ENCODE measurements around the gene QPCTL.

QPCTL gene

DNA sequence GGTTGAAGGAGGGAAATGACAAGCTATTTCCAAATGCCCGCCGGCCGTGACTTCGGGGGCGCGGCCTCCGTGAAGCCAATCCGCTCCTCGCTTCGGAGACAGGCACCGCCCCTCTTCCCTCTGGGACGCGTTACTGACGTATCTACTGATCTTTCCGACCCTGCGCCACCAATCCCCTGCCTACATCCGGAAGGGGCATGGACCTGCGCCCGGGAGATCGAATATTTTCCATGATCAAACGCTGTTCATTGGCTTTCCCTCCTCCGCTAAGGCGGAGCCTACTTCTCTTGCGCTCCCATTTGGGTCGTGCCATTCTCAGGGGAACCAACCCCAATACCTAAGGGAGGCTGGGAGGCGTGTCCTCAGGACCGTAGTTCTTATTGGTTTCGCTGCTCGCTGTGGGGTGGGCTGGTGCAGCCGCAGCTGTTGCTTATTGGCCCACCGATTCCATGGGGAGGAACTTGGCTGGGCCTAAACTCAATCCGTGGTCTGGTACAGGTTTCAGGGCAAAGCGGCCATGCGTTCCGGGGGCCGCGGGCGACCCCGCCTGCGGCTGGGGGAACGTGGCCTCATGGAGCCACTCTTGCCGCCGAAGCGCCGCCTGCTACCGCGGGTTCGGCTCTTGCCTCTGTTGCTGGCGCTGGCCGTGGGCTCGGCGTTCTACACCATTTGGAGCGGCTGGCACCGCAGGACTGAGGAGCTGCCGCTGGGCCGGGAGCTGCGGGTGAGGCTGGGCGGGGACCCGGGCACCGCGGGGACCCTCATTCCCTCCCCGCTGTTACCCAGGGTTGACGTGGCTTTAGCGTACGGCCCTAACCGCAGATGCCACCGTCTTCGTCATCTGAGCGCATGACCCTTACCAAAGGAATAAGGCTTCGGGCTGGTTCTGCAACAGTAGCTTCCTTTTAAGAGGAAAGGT lies at the start of gene QPCTL:
TSS of gene QPCTL (plus strand) at position 480 of the 919 bp plus-strand sequence. CDS start at position 518, 38 bp downstream.
- peak; percentile 91 to 95 for DNase-seq (ENCODE audit: low read depth in 2 of 2, low spot score in 1 of 2)

DNA sequence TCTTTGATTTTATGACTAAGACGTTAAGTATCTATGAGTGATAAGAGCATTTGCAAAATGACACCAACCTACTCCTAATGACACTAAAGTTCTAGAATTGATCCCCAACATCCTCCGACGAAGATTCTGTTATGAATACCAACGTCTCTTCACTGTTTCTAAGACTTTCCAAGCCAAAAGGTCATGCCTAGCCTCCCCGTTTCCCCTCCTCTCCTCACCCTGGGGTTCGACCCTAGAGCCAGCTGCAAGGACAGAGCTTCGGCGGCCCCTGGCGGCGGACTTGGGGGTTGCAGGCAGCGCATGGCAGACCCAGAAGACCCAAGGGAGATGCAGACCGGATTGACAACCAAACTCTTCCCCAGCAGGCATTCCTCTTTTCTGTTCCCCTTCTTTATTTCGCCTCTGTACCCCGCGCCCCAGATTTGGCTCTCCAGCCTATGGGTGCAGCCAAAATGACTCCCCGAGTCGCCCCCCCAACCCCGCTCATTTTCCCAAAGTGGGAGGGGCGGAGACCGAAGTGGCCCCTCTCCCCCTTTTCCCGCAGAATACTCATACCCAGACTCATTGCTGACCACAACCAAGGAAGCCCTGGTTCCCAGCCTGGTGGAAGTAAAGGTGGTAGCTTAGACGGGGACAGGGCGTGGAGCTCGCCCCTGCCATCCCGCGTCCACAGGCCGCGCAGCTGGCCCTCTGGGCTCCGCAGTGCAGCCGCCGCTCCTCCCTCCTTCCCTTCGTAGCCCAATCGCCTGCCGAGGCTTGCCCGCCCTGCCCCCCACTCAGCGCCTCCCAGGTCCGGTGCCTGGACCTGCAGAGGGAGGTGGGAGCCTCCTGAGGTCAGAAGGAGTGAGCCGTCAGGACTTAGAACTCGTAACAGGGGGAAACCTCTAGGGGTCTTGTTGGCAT lies 49.2 kb upstream of the QPCTL start:
- DNase-seq (ENCODE audit: low read depth in 2 of 2, low spot score in 1 of 2): peak; percentile 81 to 87

DNA sequence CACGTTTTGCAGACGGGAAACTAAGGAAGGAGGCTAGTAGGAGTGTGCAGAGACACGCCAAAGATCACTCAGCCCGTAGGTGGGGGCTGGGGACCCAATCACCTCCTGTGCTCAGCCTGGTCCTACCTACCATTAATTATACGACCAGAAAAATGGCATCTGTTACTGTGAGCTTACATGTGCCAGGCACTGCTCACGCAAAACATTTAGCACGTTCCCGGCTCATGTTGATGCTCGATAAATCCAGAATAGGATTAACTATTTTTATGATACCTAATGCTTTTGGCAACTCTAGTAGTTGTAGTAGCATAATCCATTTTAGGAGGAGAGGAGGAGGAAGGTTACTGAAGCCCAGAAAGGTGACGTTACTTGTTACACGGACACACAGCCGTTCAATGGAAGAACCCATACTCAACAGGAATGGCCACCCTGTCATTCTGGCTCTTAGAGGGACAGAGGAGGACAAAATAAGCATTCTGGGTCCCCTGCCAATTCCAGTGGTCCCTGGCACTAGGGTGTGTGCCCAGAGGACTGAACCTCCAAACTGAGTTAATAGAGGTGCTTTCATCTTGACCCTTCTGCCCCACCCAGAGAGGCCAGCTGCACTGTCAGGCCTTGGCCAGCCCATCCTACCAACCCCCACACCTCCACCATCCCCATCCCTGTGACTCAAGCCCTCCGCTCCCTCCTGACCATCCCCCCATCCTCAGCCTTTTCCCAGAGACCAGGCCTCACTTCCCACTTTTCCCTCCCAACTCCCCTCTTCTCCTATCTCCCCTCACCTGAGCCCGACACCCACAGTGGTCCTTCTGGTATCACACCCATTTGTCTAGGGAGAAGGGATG lies 48.3 kb upstream of the QPCTL start:
- no peak for DNase-seq (ENCODE audit: low read depth in 2 of 2, low spot score in 1 of 2)

DNA sequence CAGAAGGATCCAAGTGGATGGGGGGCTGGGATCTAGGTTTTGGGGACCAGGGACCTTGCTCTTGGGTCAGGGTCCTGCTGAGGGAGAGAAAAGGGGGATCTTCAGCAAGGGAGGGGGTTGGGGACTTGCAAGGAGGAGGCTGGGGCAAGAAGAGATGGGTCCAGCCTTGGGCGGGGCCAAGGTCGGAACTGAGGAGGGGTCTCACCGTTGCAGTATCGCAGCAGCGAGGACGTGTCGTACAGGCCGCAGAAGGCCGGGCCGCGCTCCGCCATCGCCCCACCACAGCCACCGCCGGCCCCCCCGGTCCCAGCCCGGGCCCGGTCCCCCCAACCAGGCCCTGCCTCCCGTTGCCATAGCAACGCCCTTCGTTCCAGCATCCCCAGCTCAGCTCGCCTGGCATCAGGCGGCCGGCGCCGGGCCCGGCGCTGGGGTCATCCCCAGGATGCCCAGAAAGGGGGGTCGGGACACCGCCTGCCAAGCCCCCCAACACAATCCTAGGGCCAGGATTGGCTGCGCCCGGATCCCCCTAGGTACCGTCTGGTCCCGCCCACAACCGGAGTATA lies 47.3 kb upstream of the QPCTL start:
- no peak for DNase-seq (ENCODE audit: low read depth in 2 of 2, low spot score in 1 of 2)

DNA sequence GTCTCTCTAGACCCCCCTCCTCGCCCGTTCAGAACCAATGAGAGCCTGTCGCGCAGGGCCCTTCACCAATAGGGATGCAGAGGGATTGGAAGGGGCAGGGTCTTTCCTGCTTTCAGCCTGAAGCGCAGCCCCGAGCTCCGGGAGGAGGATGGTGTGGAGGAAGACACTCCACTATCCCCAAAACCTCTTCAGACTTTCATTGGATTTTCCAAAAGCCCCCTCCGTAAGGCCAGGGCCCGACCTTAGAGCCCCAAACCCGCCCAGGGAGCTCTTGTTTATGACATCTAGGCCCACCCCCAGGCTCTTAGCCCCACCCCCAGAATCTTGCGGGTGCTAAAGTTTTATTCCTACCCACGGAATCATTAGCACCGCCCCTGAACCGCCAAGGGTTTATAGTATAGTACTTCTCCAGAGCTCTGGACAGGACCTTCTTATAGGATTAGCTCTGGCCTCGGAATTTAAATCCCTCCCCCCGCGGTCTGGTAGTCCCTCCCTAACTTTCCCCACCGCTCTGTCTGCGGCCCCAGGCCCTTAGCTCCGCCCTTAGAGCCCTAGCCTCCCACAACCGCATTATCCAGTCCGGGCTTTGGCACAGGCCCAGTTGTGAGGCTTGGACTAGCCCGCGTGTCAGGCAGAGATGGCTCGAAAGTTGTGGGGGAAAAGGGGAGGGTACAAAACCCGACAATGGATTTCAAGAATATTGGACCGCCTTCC lies 46.7 kb upstream of the QPCTL start:
- peak in 1 of 2 donors; percentile 50 for DNase-seq (ENCODE audit: low read depth in 2 of 2, low spot score in 1 of 2)

DNA sequence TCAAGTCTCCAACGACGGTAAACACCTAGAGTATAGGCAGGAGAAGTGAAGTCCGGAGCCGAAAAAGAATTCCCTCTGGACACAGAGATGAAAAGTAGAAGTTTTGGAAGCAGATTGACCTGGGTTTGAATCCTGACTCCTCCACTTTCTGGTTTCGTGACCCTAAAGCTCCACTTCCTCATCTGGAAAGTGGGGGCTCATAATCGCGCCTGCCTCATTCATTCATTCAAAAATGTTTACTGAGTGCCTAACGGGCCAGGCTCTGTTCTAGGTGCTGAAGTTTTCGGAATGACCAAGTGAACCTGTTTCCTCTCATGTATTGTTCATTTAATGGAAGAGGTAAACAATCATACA lies 46.1 kb upstream of the QPCTL start:
- no peak for DNase-seq (ENCODE audit: low read depth in 2 of 2, low spot score in 1 of 2)

DNA sequence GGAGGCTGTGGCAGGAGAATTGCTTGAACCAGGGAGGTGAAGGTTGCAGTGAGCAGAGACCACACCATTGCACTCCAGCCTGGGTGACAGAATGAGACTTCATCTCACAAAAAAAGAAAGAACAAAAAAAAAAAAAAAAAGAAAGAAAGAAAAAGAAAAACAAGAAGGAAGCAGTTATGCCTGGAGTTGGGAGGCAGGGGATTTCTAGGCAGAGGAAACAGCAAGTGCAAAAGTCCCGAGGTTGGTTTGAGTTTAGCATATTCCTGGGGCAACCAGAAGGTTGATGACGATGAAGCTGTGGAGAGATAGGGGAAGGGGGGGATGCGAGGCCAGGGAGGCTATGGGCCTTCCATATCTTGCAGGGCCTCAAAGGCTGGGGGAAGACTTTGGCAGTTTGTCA lies 41.7 kb upstream of the QPCTL start:
- DNase-seq (ENCODE audit: low read depth in 2 of 2, low spot score in 1 of 2): no peak

DNA sequence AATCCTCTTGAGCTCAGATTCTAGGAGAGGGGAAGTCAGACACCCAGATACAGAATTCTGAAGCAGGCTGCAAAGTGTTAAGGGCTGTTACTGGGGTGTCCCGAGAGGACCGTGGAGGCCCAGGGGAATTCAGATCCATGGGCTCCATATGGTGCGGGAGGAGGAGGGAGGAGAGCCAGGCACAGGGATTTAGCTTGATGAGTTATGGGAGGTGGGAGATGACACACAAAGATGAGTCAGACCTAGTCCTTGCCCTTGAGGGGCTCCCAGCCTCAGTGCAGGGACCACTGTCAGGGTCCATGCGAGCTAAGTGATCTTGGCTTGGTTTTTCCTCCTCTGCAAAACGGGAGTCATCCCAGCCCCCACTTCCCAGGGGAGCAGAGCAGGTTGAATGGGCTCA lies 38.8 kb upstream of the QPCTL start:
- DNase-seq (ENCODE audit: low read depth in 2 of 2, low spot score in 1 of 2): no peak

DNA sequence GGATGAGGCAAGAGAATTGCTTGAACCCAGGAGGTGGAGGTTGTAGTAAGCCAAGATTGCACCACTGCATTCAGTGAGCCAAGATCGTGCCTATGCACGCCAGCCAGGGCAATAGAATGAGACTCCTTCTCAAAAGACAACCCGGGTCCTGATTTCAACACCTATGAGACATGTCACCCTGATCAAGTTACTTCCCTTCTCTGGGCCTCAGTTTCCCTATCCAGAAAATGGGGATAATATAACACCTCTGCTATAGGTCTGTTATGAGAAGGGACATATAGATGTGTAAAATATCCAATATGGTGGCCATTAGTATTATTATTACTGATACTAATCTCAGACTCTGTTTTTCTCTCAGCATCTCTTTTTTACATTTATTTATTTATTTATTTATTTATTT lies 37.4 kb upstream of the QPCTL start:
- DNase-seq (ENCODE audit: low read depth in 2 of 2, low spot score in 1 of 2): no peak

DNA sequence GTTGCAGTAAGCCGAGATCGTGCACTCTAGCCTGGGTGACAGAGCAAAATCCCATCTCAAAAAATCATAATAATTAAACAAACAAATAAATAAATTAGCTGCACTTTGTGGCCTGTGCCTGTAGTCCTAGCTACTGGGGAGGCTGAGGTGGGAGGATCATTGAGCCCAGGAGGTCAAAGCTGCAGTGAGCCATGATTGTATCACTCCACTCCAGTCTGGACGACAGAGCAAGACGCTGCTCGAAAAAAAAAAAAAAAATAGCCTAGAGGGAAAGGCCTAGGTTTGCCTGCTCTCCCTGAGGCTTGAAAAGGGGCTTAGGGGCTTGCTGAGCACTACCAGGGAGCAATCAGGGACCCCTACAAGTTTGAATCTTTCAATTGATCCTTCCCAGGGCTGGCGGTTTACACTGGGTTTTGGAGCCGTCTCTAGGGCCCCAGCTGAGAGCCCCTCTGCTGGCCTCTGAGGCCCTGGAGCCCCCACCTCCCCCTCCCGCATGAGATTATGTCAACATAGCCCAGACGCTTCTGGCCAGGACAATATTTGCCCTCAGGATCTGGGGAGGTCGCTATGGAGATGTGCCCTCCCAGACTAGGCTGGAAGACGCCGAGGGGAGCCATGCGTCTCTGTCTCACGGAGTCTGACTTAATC lies 34.8 kb upstream of the QPCTL start:
- no peak for DNase-seq (ENCODE audit: low read depth in 2 of 2, low spot score in 1 of 2)

DNA sequence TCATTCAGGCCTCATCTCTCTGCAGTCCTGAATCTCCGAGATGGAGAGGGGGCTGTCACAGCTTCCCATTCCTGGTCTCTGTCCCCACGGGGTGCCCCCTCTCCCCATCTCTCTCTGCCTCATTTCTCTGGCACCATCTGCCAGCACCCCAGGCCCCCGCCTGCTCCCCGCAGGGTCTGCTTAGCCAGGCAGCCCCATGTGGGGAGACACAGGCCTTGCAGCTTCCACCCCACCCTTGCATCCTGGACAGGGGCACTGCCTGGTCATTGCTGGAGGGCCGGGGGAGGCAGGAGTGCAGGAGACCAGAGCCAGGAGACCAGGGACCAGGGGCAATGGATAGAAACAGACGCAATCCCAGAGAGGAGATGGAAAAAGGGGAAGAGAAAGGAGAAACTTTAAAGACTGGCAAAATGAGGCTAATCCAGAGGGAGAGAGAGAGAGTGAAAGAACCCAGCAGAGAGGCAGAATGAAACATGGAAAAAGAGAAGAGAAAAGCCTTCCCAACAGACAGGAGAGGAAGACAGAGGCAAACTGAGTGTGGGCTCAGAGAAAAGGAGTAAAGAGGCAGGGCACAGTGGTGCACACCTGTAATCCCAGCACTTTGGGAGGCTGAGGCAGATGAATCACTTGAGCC lies 33.3 kb upstream of the QPCTL start:
- DNase-seq (ENCODE audit: low read depth in 2 of 2, low spot score in 1 of 2): no peak

DNA sequence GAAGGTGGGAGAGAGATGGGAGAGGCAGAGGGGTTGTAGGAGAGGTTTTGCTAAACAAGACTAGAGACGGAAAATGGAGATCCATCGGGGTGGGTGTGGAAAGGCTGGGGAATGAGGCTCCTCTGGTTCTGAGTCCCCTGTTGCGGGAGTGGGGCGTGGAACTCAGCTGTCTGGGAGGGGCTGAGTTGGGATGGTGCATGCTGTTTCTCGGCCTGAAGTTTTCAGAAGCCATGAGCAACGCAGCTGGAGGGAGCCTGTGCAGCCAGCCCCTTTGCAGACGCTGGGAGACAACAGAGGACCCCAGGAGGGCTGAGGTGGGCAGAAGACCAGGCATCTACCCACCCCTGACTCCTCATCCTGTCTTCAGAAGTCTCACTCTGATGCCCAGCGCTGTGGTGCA lies 31.8 kb upstream of the QPCTL start:
- no peak for DNase-seq (ENCODE audit: low read depth in 2 of 2, low spot score in 1 of 2)

DNA sequence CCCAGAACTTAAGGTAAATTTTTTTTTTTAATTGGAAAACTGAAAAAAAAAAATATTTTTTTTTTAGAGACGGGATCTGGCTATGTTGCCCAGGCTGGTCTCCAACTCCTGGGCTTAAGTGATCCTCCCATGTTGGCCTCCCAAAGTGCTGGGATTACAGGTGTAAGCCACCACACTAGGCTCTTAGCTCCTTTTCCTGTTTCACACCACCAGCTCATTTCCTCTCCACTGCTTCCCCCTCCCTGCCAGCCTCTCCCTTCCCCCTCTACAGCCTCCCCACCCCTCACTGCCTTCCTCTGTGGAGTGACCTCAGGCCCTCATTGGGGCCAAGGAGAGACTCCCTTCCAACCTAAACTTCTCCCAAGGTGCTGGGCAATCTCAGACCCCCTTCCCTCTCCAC lies 28.7 kb upstream of the QPCTL start:
- no peak for DNase-seq (ENCODE audit: low read depth in 2 of 2, low spot score in 1 of 2)

DNA sequence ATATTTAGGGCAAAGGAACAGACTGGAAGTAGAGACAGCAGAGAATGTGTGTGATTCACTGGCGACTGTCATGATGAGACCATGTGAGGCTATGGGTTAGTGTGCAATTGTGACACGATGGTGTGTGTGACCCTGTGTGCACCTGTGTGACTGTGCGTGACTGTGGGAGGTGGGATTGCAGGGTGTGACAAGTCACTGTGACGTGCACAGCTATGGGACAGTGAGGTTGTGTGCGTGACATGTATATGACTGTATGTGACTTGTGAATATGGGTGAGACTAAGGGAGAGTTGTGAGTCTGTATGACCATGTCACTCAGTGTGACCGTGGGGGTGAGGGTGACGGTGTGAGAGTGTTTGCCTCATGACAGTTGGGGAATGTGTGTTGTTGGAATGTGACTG lies 27.9 kb upstream of the QPCTL start:
- no peak for DNase-seq (ENCODE audit: low read depth in 2 of 2, low spot score in 1 of 2)

DNA sequence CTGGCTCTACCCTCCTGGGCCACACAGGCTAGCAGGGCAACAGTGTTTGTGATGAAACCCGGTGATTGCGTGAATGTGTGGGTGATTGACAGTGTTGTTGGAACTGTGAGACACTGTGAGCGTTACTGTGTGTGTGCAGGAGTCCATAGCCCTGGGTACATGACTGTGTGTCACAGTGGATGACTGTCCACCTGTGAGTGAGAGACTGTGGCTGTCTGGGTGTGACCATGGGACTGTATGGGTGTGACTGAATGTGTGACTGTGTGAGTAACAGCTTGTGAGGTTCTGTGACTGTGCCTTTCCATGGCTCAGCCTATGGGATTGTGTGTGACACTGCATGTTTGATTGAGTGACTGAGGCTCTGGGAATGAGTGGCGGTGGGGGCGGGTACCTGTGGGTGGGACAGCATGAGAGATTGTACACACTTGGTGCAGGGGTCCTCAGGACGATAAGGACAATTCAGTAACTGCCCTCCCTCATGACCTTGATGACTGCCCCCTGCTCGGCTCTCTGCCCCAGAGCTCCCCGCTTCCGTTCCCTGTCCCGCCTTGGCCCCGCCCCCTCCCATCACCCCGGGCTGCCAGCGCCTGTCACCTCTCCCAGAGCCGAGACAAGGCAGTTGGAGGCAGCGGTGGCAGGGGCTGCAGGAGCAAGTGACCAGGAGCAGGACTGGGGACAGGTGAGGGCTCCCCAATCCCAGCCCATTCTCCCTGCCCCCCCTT lies 24.7 kb upstream of the QPCTL start, which contains the start of gene GIPR:
TSS of gene GIPR (plus strand) at position 602 of the 722 bp plus-strand sequence. CDS start 1,300 bp downstream, outside the sequence.
- peak in 1 of 2 donors; percentile 29 for DNase-seq (ENCODE audit: low read depth in 2 of 2, low spot score in 1 of 2)

DNA sequence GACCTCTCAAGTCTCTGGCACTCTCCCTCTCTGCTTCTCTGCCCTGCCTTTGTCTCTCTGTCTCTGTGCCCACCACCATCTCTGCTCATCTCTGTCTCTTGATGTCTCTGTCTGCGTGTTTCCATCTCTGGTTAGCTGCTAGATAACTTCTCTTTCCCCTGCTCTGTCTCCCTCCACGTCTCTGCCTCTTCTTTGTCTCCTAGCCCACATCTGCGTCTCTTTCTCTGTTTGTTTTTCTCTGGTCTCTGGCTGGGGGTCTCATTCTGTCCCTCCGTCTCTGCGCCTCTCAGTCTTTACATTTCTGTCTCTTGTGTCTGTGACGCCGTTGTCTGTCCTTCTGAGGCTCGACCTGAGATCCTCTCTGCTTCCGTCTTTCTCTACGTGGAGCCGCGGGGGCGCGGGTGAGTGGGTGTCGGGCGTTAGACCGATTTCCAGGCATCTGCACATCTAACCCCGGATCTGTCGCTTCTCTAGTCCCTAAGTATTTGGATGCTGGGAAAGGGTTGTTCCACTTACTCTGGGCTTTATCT lies 24.1 kb upstream of the QPCTL start:
- DNase-seq (ENCODE audit: low read depth in 2 of 2, low spot score in 1 of 2): no peak

DNA sequence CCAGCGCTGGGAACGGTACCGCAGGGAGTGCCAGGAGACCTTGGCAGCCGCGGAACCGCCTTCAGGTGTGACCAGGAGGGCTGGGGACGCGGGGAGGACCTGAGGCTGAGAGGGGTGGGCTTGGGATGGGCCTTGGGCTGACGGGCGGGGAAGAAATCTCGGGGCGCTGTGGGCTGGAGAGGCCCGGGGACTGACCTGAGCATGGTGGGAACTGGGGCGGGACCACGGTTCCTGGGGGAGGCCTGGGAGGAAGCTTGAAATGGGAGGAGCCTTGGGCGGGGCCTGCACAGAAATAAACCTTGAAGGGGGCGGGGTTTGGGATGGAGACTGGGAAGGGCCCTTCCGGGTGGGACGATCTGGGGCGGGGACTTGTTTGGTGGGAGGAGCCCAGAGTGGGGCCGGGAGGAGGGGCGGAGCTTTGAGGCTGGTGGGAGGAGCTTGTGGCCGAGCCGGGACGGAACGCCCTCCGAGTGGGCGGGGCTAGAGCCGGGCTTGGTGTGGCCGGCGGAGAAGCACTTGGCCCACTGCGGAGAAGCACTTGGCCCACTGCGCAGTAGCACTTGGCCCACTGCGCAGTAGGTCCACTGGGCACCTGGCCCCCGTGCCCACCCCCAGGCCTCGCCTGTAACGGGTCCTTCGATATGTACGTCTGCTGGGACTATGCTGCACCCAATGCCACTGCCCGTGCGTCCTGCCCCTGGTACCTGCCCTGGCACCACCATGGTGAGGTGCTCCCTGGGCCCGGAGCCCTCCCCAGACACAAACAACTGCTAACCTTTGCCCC lies 21.6 kb upstream of the QPCTL start:
- DNase-seq (ENCODE audit: low read depth in 2 of 2, low spot score in 1 of 2): peak in 1 of 2 donors; percentile 40
